ENCODE results near the gene TAF11.

Gene TAF11

GRCh38 chr6:34867484-34867883 is 20.4 kb downstream of the TAF11 start:
- no peak overlapping the region for H3K9ac ChIP-seq (ENCODE audit: low read depth, low read length, poor library complexity, severe bottlenecking)
- H4K20me1 ChIP-seq (ENCODE audit: insufficient read depth, low read length, poor library complexity, severe bottlenecking), result no peaks in the 10 kb centered on the region
- no peak overlapping the region for H3K4me3 ChIP-seq (ENCODE audit: low read length, poor library complexity, severe bottlenecking)
- no peak overlapping the region for H3K4me2 ChIP-seq (ENCODE audit: low read depth, low read length, poor library complexity, severe bottlenecking)
- no peaks in the 10 kb centered on the region for H3K79me2 ChIP-seq (ENCODE audit: insufficient read depth, low read length)
- TF ChIP-seq EZH2phosphoT487 (IDR thresholded peaks at IDR 0.05; ENCODE audit: borderline replicate concordance) (no peak), CTCF (conservative IDR thresholded peaks at IDR 0.05; ENCODE audit: low read length) (peak; percentile 39; the same call in 1 of the 2 replicates)
- no peaks in the 10 kb centered on the region for H3F3A ChIP-seq (ENCODE audit: low read depth)
- H3K4me1 ChIP-seq (ENCODE audit: insufficient read depth, low read length, poor library complexity, severe bottlenecking), result peaks cover 34% of the 10 kb centered on the region
- no peaks in the 10 kb centered on the region for H3K27me3 ChIP-seq (ENCODE audit: insufficient read depth, low read length, poor library complexity, severe bottlenecking)
- H3K9me2 ChIP-seq (replicated peaks; ENCODE audit: low read depth, low read length), result no peaks in the 10 kb centered on the region
- peaks cover 42% of the 10 kb centered on the region; the same call in 1 of the 2 replicates for H3K36me3 ChIP-seq (ENCODE audit: insufficient read depth, low read length)
- no peaks in the 10 kb centered on the region for H3K9me3 ChIP-seq (ENCODE audit: insufficient read depth, low read depth, low read length)
- H2AFZ ChIP-seq (ENCODE audit: low read length), result no peak overlapping the region

- Histone ChIP-seq H3K9me3 (ENCODE audit: insufficient read depth, low read depth, low read length) (no peaks in the 10 kb centered on the region), H3K4me2 (ENCODE audit: low read depth, low read length, poor library complexity, severe bottlenecking) (peak overlapping the region; percentile 57), H3F3A (ENCODE audit: low read depth) (no peaks in the 10 kb centered on the region), H3K4me1 (ENCODE audit: insufficient read depth, low read length, poor library complexity, severe bottlenecking) (peaks cover 34% of the 10 kb centered on the region), H3K79me2 (ENCODE audit: insufficient read depth, low read length) (no peaks in the 10 kb centered on the region), H3K27me3 (ENCODE audit: insufficient read depth, low read length, poor library complexity, severe bottlenecking) (no peaks in the 10 kb centered on the region), H3K36me3 (ENCODE audit: insufficient read depth, low read length) (peaks cover 34% of the 10 kb centered on the region; the same call in 1 of the 2 replicates), H3K9me2 (replicated peaks; ENCODE audit: low read depth, low read length) (no peaks in the 10 kb centered on the region), H3K4me3 (ENCODE audit: low read length, poor library complexity, severe bottlenecking) (no peak overlapping the region), H3K9ac (ENCODE audit: low read depth, low read length, poor library complexity, severe bottlenecking) (no peak overlapping the region), H2AFZ (ENCODE audit: low read length) (no peak overlapping the region), H4K20me1 (ENCODE audit: insufficient read depth, low read length, poor library complexity, severe bottlenecking) (no peaks in the 10 kb centered on the region)
- TF ChIP-seq CTCF (conservative IDR thresholded peaks at IDR 0.05; ENCODE audit: low read length) (no peak), EZH2phosphoT487 (IDR thresholded peaks at IDR 0.05; ENCODE audit: borderline replicate concordance) (no peak)
These were observed 21.3 kb downstream of the TAF11 start for GRCh38 chr6:34866509-34866908.

- no peaks in the 10 kb centered on the region for H3K27me3 ChIP-seq (ENCODE audit: insufficient read depth, low read length, poor library complexity, severe bottlenecking)
- peak overlapping the region; percentile 40 for H3K9ac ChIP-seq (ENCODE audit: low read depth, low read length, poor library complexity, severe bottlenecking)
- no peaks in the 10 kb centered on the region for H4K20me1 ChIP-seq (ENCODE audit: insufficient read depth, low read length, poor library complexity, severe bottlenecking)
- no peaks in the 10 kb centered on the region for H3K79me2 ChIP-seq (ENCODE audit: insufficient read depth, low read length)
- peaks cover 30% of the 10 kb centered on the region for H3K36me3 ChIP-seq (ENCODE audit: insufficient read depth, low read length)
- H3K9me3 ChIP-seq (ENCODE audit: insufficient read depth, low read depth, low read length), result no peaks in the 10 kb centered on the region
- no peaks in the 10 kb centered on the region for H3F3A ChIP-seq (ENCODE audit: low read depth)
- no peaks in the 10 kb centered on the region for H3K9me2 ChIP-seq (replicated peaks; ENCODE audit: low read depth, low read length)
- TF ChIP-seq CTCF (conservative IDR thresholded peaks at IDR 0.05; ENCODE audit: low read length), result no peak
- no peak for TF ChIP-seq EZH2phosphoT487 (IDR thresholded peaks at IDR 0.05; ENCODE audit: borderline replicate concordance)
- no peak overlapping the region for H2AFZ ChIP-seq (ENCODE audit: low read length)
- H3K4me2 ChIP-seq (ENCODE audit: low read depth, low read length, poor library complexity, severe bottlenecking), result peak overlapping the region; percentile 57
- peak overlapping the region; percentile 25 for H3K4me3 ChIP-seq (ENCODE audit: low read length, poor library complexity, severe bottlenecking)
- H3K4me1 ChIP-seq (ENCODE audit: insufficient read depth, low read length, poor library complexity, severe bottlenecking), result peaks cover 34% of the 10 kb centered on the region
These were observed 22.7 kb downstream of the TAF11 start for GRCh38 chr6:34865107-34865506.
